GM21529 (cell line): ENCODE results near the gene PAM.

Experiments
- ATAC-seq: cut with Tn5 transposase; IDR thresholded peaks from one replicate; pipeline ENCODE4 v1.9.1; 2021; ENCODE audit not compliant: unreplicated experiment

The PAM gene

DNA sequence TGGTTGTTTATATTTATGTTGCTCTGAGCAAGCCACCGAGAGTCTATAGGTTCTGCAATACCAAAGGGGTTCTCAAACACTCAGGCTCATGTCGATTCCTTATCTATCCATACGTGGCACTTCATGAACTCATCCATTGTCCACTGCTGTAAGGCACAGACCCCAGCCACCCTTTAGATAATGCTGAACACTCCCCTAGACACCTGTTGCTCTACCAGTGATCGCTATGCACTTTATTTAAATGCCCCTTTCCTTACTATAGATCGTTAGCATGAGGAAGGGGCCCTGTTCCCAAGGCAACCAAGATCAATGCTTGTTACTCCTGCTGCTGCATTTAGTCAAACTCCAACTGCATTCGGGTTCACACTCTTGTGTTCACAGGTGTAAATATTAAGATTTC lies 171.9 kb downstream of the PAM start:
- ATAC-seq, result no peak

GRCh38 chr5:102930244-102930643 lies 175.1 kb downstream of the PAM start:
- ATAC-seq, result no peak

DNA sequence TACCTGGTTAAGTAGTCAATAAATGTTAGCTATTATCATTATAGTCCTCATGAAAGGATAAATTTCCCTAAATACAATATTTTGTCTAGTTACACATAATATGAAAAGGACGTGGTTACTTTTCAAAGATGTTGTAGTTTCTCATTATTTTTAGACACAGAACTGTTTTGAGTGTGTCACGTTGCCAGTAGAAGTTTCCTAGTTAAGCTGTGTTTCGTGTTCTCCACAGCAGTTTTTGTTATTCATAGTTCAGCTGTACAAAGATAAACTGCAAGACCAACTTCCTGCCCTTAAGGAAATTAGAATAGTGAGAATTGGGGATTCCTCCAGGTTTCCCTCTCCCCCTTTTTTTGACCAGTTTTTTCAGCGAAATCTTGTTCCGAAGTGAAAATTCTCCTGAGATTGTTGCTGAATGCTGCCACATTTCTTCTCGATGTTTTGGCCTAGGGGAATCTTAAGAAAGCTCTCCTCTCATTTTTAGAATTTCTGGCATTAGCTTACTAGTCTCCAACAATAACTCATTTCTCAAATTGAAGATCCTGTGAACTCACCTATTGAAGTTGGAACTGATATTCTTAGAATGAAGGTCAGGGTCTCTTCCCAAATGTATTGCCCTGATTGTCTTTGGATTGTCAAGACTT lies 176.1 kb downstream of the PAM start:
- peak; percentile 53 for ATAC-seq

- peak; percentile 54 for ATAC-seq
Observed at GRCh38 chr5:102932781-102933180, 177.7 kb downstream of the PAM start.

- no peak for ATAC-seq
Observed at GRCh38 chr5:102933316-102933715, 178.2 kb downstream of the PAM start.

DNA sequence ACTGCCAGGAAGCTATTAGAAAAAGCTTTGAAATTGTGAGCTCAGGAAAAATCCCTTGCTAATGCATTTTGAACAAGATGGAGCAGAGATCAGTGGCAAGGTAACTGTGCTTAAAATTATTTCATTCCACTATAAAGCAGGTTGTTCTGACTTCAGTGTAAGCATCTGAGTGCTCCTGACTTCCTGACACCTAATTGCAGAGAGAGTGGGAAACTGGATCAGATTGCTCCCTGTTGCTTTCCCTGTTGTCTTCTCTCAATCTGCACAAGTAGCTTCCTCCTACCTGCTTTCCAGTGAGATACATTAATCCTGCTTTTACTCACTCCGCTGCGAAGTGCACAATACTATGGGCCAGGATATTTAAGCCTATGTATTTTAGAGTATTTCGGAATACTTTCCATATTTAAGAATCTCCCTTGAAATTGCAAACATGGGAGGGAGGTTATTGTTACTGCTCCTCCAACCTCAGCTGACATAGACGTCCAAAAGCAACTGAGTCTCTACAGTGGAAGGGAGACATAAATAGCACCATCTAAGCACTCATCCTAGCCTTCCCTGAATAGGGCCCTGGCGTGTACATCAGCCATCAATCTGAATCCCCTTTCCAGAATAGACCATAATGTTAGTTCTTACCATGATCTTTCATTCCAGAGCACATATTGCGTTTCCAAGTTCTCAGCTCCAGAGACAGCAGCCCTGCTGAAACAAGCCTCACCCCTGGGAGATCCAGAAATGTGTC lies 178.8 kb downstream of the PAM start:
- ATAC-seq, result no peak

DNA sequence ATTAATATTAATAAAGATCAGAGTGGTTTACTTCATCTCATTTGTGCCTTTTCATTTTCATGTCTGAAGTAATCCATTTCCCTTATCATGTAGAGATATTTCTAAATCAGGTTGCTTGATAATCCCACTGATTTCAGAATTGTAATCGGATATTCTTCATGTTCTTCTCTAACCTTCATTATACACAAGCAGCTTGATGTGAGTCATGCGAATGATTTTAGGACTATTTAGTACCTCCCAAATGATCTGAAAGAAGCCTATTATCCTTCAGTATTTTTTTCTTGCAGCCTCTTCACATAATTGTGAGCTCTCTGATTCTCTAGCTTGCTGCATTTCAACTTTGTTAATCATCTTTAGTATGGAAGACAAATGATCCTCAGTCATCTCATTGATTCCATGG lies 182.8 kb downstream of the PAM start:
- ATAC-seq, result no peak

- no peak for ATAC-seq
Observed at GRCh38 chr5:102941111-102941510, 186.0 kb downstream of the PAM start.

- no peak for ATAC-seq
Observed at GRCh38 chr5:102946414-102946813, 191.3 kb downstream of the PAM start.

DNA sequence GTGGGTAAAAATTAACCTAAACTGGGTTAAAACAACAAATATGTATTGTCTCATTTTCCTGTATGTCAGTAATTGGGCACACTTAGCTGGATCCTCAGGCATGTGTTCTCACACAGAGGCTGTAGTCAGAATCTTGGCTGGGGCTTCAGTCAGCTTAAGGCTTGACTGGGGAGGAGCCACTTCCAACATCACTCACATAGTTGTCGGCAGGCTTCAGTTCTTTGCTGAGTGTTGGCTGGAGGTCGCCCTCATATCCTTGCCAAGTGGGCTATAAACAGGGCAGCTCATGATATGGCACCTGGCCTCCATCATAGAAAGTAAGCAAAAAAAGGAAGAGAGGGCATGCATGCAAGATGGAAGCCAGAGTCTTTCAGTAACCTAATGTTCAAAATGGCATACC lies 191.9 kb downstream of the PAM start:
- no peak for ATAC-seq

DNA sequence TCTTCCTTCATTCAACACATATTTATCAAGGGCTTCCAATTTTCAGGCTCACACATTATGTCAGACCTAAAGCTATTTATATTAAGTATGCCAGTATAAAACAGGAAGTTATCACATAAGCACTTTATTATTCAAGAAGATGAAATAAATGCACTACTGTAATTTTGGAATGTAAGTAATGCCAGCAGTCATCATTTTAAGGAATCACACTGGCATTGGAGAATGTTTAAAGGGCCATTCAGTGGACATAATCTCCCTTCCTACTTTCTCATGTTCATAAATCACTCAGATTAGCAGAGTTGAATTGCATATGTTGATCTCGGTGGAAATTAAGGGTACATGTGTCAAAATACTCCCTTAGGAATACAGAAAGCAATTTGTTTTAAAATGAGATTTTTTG lies 200.4 kb downstream of the PAM start:
- ATAC-seq, result no peak

GRCh38 chr5:102956599-102956998 lies 201.5 kb downstream of the PAM start:
- no peak for ATAC-seq

- ATAC-seq, result no peak
Observed at GRCh38 chr5:102957141-102957540, 202.0 kb downstream of the PAM start.

DNA sequence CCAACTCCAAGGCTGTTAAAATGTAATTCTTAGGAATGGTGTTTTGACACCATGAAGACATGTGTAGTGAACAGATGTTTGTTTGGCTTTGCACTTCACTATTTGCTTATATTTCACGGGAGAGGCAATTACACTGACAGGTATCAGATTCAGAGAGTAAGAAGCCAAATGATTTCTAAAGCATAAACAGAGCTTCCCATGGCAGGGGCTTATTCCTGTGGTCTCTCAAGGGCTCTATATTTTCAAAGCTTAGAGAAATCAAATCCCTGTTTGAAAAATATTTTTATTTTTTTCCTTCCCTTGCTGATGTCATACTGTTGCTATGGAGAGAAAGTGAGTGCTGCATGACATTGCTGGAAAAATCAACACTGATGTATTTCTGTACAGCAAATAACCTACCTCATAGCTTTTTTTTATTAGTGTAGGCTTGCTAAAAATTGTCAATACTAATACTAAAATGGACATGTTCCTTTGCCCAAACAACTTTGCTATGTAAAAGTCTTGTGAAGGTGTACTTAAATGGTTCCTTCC lies 203.4 kb downstream of the PAM start:
- peak; percentile 21 for ATAC-seq

GRCh38 chr5:102959055-102959454 lies 203.9 kb downstream of the PAM start:
- peak; percentile 66 for ATAC-seq

DNA sequence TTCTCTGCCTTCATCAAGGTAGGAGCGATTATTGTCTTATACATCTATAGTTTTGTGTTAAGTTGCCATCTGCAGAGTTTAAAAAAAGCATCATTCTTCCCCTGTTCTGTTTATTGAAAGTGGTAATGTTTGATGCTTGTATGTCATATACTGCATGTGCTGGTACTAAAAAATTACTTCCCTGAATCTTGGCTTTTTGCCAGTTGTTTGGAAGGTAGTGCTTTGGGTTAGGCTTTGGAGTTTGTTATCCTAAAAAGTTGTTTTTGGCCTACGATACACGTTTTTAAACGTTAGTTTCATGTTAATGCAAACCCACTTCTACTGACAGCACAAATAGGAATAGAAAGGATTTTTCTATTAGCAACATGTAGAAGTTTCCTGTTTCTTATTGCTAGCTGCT lies 206.6 kb downstream of the PAM start:
- ATAC-seq, result no peak

GRCh38 chr5:102965653-102966052 lies 210.5 kb downstream of the PAM start:
- ATAC-seq, result no peak

GRCh38 chr5:102969641-102970040 lies 214.5 kb downstream of the PAM start:
- no peak for ATAC-seq

GRCh38 chr5:102971676-102972293 lies 216.7 kb downstream of the PAM start:
- peak; percentile 85 for ATAC-seq

GRCh38 chr5:102974177-102974576 lies 219.1 kb downstream of the PAM start:
- no peak for ATAC-seq

- ATAC-seq, result no peak
Observed at GRCh38 chr5:102975045-102975444, 219.9 kb downstream of the PAM start.
